Endothelial cell of umbilical vein (primary cell): Measurements from ENCODE around the gene CEP85L. TPM values are rescaled to one million over a fixed set of nuclear protein-coding genes. Genes with fewer than 3 reads are reported as not detected.

Source experiments
- BruUV-seq: library from RNA; stranded (reverse); fragments of 400-500 nt; replicated peaks from 2 replicates; lab custom pipeline; 2021; lab: Mats Ljungman, UMichigan
- CTCF ChIA-PET: fragments of 300-600, 350-600 bp; sonication (Branson Sonifier 250); formaldehyde crosslinking; loops from one replicate; lab custom pipeline; 2021; ENCODE audit warnings: antibody characterized with exemption, inconsistent platforms; lab: Charles Lee
- POLR2A ChIA-PET: fragments of 300-600, 350-600 bp; sonication (Branson Sonifier 250); formaldehyde crosslinking; loops from one replicate; lab custom pipeline; 2021; ENCODE audit warnings: antibody characterized with exemption, inconsistent platforms; lab: Charles Lee
- DNase-seq: peaks from one replicate; pipeline ENCODE4 v3.0.0-alpha.2; 2011; ENCODE audit warnings: low read depth, low spot score
- FAIRE-seq: peaks from 2 replicates; lab custom pipeline; 2011; peaks lifted over from hg19 to GRCh38; lab: Jason Lieb, UNC
- H2AFZ ChIP-seq: 2 replicates; pipeline ENCODE4 v1.6.0; 2012; ENCODE audit warnings: low read depth, low read length, control low read depth, inconsistent platforms
- H3K27ac ChIP-seq: 2 replicates; pipeline ENCODE4 v1.5.1; 2011; ENCODE audit warnings: low read depth, mild to moderate bottlenecking, control low read depth, low read length, moderate library complexity; ENCODE audit not compliant: insufficient read depth
- H3K27me3 ChIP-seq, 2 experiments: 2 replicates each; pipeline versions ENCODE4 v1.6.0 to v1.6.1; 2011; ENCODE audit warnings: low read length in 2 of 2, mixed read lengths in 1 of 2; ENCODE audit not compliant: control insufficient read depth in 2 of 2, insufficient read depth in 2 of 2
- H3K36me3 ChIP-seq, 2 experiments: 2 replicates in 1 of 2; 3 replicates in 1 of 2; pipeline ENCODE4 v1.5.1; 2011; ENCODE audit warnings: low read length in 2 of 2, mild to moderate bottlenecking in 1 of 2, moderate library complexity in 1 of 2; ENCODE audit not compliant: control insufficient read depth in 2 of 2, insufficient read depth in 2 of 2; ENCODE audit errors: extremely low read depth in 1 of 2
- H3K4me1 ChIP-seq: 3 replicates; pipeline ENCODE4 v1.5.1; 2011; ENCODE audit warnings: mild to moderate bottlenecking, low read length; ENCODE audit not compliant: control insufficient read depth, insufficient read depth; ENCODE audit errors: extremely low read depth
- H3K4me2 ChIP-seq: 2 replicates; pipeline ENCODE4 v1.6.1; 2011; ENCODE audit warnings: low read length, control low read depth, mixed read lengths; ENCODE audit not compliant: insufficient read depth
- H3K4me3 ChIP-seq, 3 experiments: fragments of 200-600 bp in 1 of 3; sonication (generic), shearing (Covaris generic) in 1 of 3; replicated peaks in 1 of 3; 2 replicates each; pipeline ENCODE4 v1.5.1; 2011 to 2016; ENCODE audit warnings: control low read depth in 3 of 3, low read length in 3 of 3, mild to moderate bottlenecking in 2 of 3, inconsistent platforms in 1 of 3, low read depth in 1 of 3, moderate library complexity in 1 of 3; ENCODE audit not compliant: insufficient read depth in 1 of 3
- H3K79me2 ChIP-seq: 2 replicates; pipeline ENCODE4 v1.6.0; 2012; ENCODE audit warnings: low read length, inconsistent platforms; ENCODE audit not compliant: control insufficient read depth, insufficient read depth
- H3K9ac ChIP-seq: replicated peaks from 2 replicates; pipeline ENCODE3; 2011; ENCODE audit warnings: low read length, control low read depth; ENCODE audit not compliant: insufficient read depth; ENCODE audit errors: extremely low read depth
- H3K9me1 ChIP-seq: replicated peaks from 3 replicates; pipeline ENCODE4 v1.6.0; 2011; ENCODE audit warnings: mild to moderate bottlenecking, low read length; ENCODE audit not compliant: control insufficient read depth, insufficient read depth; ENCODE audit errors: extremely low read depth
- H3K9me3 ChIP-seq: replicated peaks from 2 replicates; pipeline ENCODE4 v1.5.1; 2012; ENCODE audit warnings: low read length, inconsistent platforms; ENCODE audit not compliant: control insufficient read depth, insufficient read depth
- H4K20me1 ChIP-seq: replicated peaks from 2 replicates; pipeline ENCODE3; 2011; ENCODE audit warnings: mild to moderate bottlenecking, low read length; ENCODE audit not compliant: control insufficient read depth, insufficient read depth; ENCODE audit errors: extremely low read depth
- EZH2 ChIP-seq: IDR thresholded peaks from 2 replicates; pipeline ENCODE4 v1.6.1; 2012; ENCODE audit warnings: borderline replicate concordance, low read depth, mild to moderate bottlenecking, moderate library complexity, low read length, inconsistent platforms; ENCODE audit not compliant: severe bottlenecking
- GATA2 ChIP-seq: IDR thresholded peaks from 2 replicates; pipeline ENCODE4 v1.7.0; 2011; ENCODE audit warnings: low read depth, mild to moderate bottlenecking, moderate library complexity, mixed read lengths, low read length; ENCODE audit not compliant: insufficient read length, insufficient read depth
- MYC ChIP-seq: IDR thresholded peaks from one replicate; pipeline ENCODE4 v1.6.1; 2011; ENCODE audit warnings: mild to moderate bottlenecking, low read depth, low read length
- POLR2A ChIP-seq: IDR thresholded peaks from 2 replicates; pipeline ENCODE4 v1.6.1; 2012; ENCODE audit warnings: low read depth, mild to moderate bottlenecking, control low read depth, low read length
- POLR2AphosphoS5 ChIP-seq: IDR thresholded peaks from 2 replicates; pipeline ENCODE4 v1.6.1; 2012; ENCODE audit warnings: low read depth, mild to moderate bottlenecking, control low read depth, low read length, moderate library complexity; ENCODE audit not compliant: insufficient read depth
- dilution Hi-C: fragments of 300-500 bp; cut with MboI; formaldehyde crosslinking; loops from one replicate; pipeline ENCODE4 v1.15.0; 2019; ENCODE audit warnings: low sequenced_read_pairs; ENCODE audit not compliant: extremely low pct_ligation_motif_present
- intact Hi-C: fragments of 100-400 bp; cut with micrococcal nuclease; formaldehyde crosslinking; loops from one replicate; pipeline ENCODE4 v1.10.0; 2022
- polyA plus RNA-seq, 4 experiments: library from polyadenylated mRNA; depleted of rRNA in 3 of 4; stranded (reverse) in 3 of 4; unstranded in 1 of 4; fragments of >200 nt; gene quantifications; 2 replicates each; pipeline versions ENCODE4 v1.2.1 to v1.2.3, GENCODE V29; 2011 to 2012; ENCODE audit warnings: missing spikeins in 1 of 4
- total RNA-seq: library from RNA; stranded (reverse); gene quantifications from 2 replicates; pipeline ENCODE4 v1.2.3, GENCODE V29; 2021
- TF ChIP-seq, protein P1 (sequence below), 2 donors: IDR thresholded peaks; 1 replicate in 1 of 2; 2 replicates in 1 of 2; pipeline ENCODE4 v1.5.1; 2011; ENCODE audit warnings: low read length in 2 of 2, mild to moderate bottlenecking in 2 of 2, moderate library complexity in 2 of 2, control low read depth in 1 of 2, inconsistent platforms in 1 of 2, low read depth in 1 of 2; ENCODE audit not compliant: insufficient read depth in 1 of 2; ENCODE audit errors: extremely low read depth in 1 of 2

CEP85L gene
- total and polyA plus RNA-seq, 2 donors (not counting 3 experiments of a cell fraction or from before 2014, with no cell fraction given) = 1.8 to 9.2 TPM

DNA sequence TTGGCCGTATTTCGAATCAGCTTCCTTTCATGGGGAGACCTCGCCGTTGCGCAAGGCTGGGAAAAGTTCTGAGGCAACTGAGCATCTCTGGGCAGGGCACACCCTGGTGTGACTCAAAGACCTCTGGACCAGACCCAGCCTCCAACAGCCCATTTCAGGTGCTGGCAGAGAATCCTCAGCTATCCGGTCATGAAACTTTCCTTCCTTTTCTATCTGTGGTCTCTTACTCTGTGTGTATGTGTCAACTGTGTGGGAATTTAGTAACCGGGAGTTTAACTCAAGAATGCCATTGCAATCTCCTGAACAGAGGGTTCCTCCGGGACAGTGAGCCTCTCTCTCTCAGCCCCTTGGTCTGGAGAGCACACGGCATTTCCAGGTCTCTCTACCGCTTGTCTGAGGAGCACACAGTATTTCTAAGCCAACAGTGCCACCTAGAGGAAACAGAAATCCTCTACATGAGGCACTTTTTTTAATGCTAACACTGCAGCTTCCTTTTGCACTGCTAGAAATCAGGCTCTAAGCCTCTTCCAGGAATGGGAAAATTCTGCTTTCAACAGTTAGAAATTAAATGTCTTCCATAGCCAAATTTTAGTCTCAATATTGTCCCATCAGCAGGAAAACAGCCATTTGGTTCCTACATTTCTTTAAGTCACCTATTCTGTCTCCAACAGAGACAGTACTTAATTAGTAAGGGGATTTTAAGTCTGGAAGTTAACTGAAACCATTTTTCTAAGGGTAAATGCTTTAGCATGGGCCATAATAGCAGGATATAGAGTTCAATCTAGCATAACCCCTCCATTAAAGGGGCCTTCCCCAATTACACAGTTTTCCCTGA, 70.6 kb downstream of the CEP85L start:
- no peaks in the 10 kb centered on the region for H3K27me3 ChIP-seq
- POLR2A ChIA-PET = interaction anchor here (0.6 kb wide), 1 partner anchor 126 kb away, joined by 3 read pairs; no protein-coding TSS in a partner anchor
- FAIRE-seq (peak; percentile 81), DNase-seq (peak; percentile 68)
- no peaks in the 10 kb centered on the region for H4K20me1 ChIP-seq
- no peak for TF ChIP-seq EZH2
- TF ChIP-seq, protein P1, sequence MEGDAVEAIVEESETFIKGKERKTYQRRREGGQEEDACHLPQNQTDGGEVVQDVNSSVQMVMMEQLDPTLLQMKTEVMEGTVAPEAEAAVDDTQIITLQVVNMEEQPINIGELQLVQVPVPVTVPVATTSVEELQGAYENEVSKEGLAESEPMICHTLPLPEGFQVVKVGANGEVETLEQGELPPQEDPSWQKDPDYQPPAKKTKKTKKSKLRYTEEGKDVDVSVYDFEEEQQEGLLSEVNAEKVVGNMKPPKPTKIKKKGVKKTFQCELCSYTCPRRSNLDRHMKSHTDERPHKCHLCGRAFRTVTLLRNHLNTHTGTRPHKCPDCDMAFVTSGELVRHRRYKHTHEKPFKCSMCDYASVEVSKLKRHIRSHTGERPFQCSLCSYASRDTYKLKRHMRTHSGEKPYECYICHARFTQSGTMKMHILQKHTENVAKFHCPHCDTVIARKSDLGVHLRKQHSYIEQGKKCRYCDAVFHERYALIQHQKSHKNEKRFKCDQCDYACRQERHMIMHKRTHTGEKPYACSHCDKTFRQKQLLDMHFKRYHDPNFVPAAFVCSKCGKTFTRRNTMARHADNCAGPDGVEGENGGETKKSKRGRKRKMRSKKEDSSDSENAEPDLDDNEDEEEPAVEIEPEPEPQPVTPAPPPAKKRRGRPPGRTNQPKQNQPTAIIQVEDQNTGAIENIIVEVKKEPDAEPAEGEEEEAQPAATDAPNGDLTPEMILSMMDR (IDR thresholded peaks at IDR 0.05; ENCODE audit: extremely low read depth in 1 of 2, insufficient read depth in 1 of 2, low read depth in 1 of 2, low read length in 2 of 2) = peak; percentile 54 to 56
- peaks cover 20% of the 10 kb centered on the region for H3K79me2 ChIP-seq
- dilution Hi-C loops = no loop called here
- no peaks in the 10 kb centered on the region for H3K36me3 ChIP-seq
- H3K9me3 ChIP-seq = no peaks in the 10 kb centered on the region
- intact Hi-C loops = loop anchor here (1.0 to 2.0 kb wide), 6 partner anchors 30 to 740 kb away; no protein-coding TSS in a partner anchor
- no peak overlapping the region for H2AFZ ChIP-seq
- no peak overlapping the region for H3K27ac ChIP-seq
- no peak overlapping the region for H3K4me2 ChIP-seq
- CTCF ChIA-PET = interaction anchor here (0.6 to 6.2 kb wide), 38 partner anchors 9 to 740 kb away, joined by 3 to 113 read pairs (median 4); partner anchors contain the start of gene PLN
- no peaks in the 10 kb centered on the region for H3K4me1 ChIP-seq
- no peak overlapping the region for H3K4me3 ChIP-seq
- no peak overlapping the region for H3K9ac ChIP-seq
- no peaks in the 10 kb centered on the region for H3K9me1 ChIP-seq
- BruUV-seq = no TSS peak

DNA sequence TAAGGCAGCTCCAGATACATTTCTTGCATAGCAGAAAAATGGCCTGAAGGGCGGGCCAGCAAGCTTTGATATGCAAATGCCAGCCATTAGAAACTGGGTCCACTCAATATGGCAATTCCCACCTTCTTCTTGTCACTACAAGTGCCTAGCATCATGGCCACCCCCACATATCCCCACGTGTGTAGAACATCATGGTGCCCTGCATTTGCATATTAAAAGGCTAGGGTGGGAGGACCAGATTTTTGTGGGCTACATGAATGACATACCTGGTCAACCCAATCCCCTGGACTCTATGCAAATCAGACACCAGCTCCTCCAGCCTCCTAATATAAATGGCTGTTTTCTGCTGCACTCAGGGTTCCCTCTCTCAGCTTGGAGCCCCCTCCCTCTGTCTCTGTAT, 71.6 kb downstream of the CEP85L start:
- intact Hi-C loops (loop anchor here (2.0 kb wide), 2 partner anchors 71 to 739 kb away; no protein-coding TSS in a partner anchor), dilution Hi-C loops (no loop called here)
- DNase-seq = no peak
- BruUV-seq = no TSS peak
- no peaks in the 10 kb centered on the region for H3K4me1 ChIP-seq
- no peaks in the 10 kb centered on the region for H4K20me1 ChIP-seq
- H3K9me1 ChIP-seq = no peaks in the 10 kb centered on the region
- H3K4me2 ChIP-seq = no peak overlapping the region
- H3K4me3 ChIP-seq = no peak overlapping the region
- TF ChIP-seq MYC (no peak), EZH2 (no peak), POLR2A (no peak), POLR2AphosphoS5 (no peak), GATA2 (no peak)
- TF ChIP-seq, protein P1 (IDR thresholded peaks at IDR 0.05; ENCODE audit: extremely low read depth in 1 of 2, insufficient read depth in 1 of 2, low read depth in 1 of 2, low read length in 2 of 2) = no peak
- H3K36me3 ChIP-seq = no peaks in the 10 kb centered on the region
- no peaks in the 10 kb centered on the region for H3K27me3 ChIP-seq
- no peak overlapping the region for H3K9ac ChIP-seq
- H2AFZ ChIP-seq = no peak overlapping the region
- H3K27ac ChIP-seq = no peak overlapping the region
- no peak for FAIRE-seq
- ChIA-PET POLR2A (interaction anchor here (0.6 kb wide), 1 partner anchor 127 kb away, joined by 3 read pairs; no protein-coding TSS in a partner anchor), CTCF (interaction anchor here (0.6 to 6.2 kb wide), 18 partner anchors 9 to 604 kb away, joined by 3 to 113 read pairs (median 6); no protein-coding TSS in a partner anchor)
- H3K9me3 ChIP-seq = peaks cover under 1% of the 10 kb centered on the region
- H3K79me2 ChIP-seq = peaks cover 20% of the 10 kb centered on the region
